Dendritic cell treated with granulocyte-macrophage colony-stimulating factor and Interleukin-4, amounts not matched to agents 40 ng/mL and 50 ng/mL, for 4 days (primary cell): ENCODE data around the gene CALML4.
"Not testable (repeated sequence)": the region's sequence is repeated elsewhere in the genome, so short reads cannot be mapped to it uniquely, and the experiment has no call there.

Experiments used
- H3K27ac Mint-ChIP-seq: one replicate; pipeline ENCODE4 v1.8.0; 2022; ENCODE audit warnings: mild to moderate bottlenecking, mixed read lengths
- H3K27me3 Mint-ChIP-seq: one replicate; pipeline ENCODE4 v1.8.0; 2022; ENCODE audit warnings: mild to moderate bottlenecking, mixed read lengths
- H3K36me3 Mint-ChIP-seq: one replicate; pipeline ENCODE4 v1.8.0; 2022; ENCODE audit warnings: low read depth, mixed read lengths
- H3K4me1 Mint-ChIP-seq: one replicate; pipeline ENCODE4 v1.8.0; 2022; ENCODE audit warnings: low read depth, mixed read lengths
- H3K4me3 Mint-ChIP-seq: one replicate; pipeline ENCODE4 v1.8.0; 2022; ENCODE audit warnings: mild to moderate bottlenecking, moderate library complexity, mixed read lengths
- H3K9me3 Mint-ChIP-seq: one replicate; pipeline ENCODE4 v1.8.0; 2022; ENCODE audit warnings: mixed read lengths
- intact Hi-C: fragments of 100-400 bp; cut with micrococcal nuclease; formaldehyde crosslinking; loops from one replicate; pipeline ENCODE4 v1.15.0; 2022

CALML4 gene

GRCh38 chr15:68183616-68184315 lies 21.4 kb downstream of the CALML4 start:
- Mint-ChIP-seq H3K4me1 (no peaks in the 10 kb centered on the region), H3K27ac (no peak overlapping the region), H3K36me3 (peaks cover 84% of the 10 kb centered on the region), H3K9me3 (no peaks in the 10 kb centered on the region), H3K27me3 (no peaks in the 10 kb centered on the region), H3K4me3 (no peak overlapping the region)
- intact Hi-C loops = no loop called here

- Mint-ChIP-seq H3K27ac (no peak overlapping the region), H3K4me1 (no peaks in the 10 kb centered on the region), H3K4me3 (no peak overlapping the region), H3K36me3 (peaks cover 78% of the 10 kb centered on the region), H3K9me3 (no peaks in the 10 kb centered on the region), H3K27me3 (no peaks in the 10 kb centered on the region)
- intact Hi-C loops = no loop called here
Measured at GRCh38 chr15:68177742-68178141, 27.4 kb downstream of the CALML4 start.

GRCh38 chr15:68176601-68177000 lies 28.5 kb downstream of the CALML4 start:
- no peaks in the 10 kb centered on the region for H3K27me3 Mint-ChIP-seq
- no peak overlapping the region for H3K27ac Mint-ChIP-seq
- H3K4me1 Mint-ChIP-seq = no peaks in the 10 kb centered on the region
- peaks cover 72% of the 10 kb centered on the region for H3K36me3 Mint-ChIP-seq
- intact Hi-C loops = no loop called here
- no peak overlapping the region for H3K4me3 Mint-ChIP-seq
- no peaks in the 10 kb centered on the region for H3K9me3 Mint-ChIP-seq

- H3K27me3 Mint-ChIP-seq = no peaks in the 10 kb centered on the region
- no peak overlapping the region for H3K4me3 Mint-ChIP-seq
- peaks cover 70% of the 10 kb centered on the region for H3K36me3 Mint-ChIP-seq
- intact Hi-C loops = no loop called here
- no peaks in the 10 kb centered on the region for H3K4me1 Mint-ChIP-seq
- no peak overlapping the region for H3K27ac Mint-ChIP-seq
- no peaks in the 10 kb centered on the region for H3K9me3 Mint-ChIP-seq
Measured at GRCh38 chr15:68175526-68175925, 29.6 kb downstream of the CALML4 start.

- no peak overlapping the region for H3K27ac Mint-ChIP-seq
- H3K36me3 Mint-ChIP-seq = peaks cover 61% of the 10 kb centered on the region
- H3K9me3 Mint-ChIP-seq = no peaks in the 10 kb centered on the region
- no peaks in the 10 kb centered on the region for H3K27me3 Mint-ChIP-seq
- intact Hi-C loops = no loop called here
- H3K4me3 Mint-ChIP-seq = no peak overlapping the region
- no peaks in the 10 kb centered on the region for H3K4me1 Mint-ChIP-seq
Measured at GRCh38 chr15:68173119-68173518, 32.0 kb downstream of the CALML4 start.

- H3K4me1 Mint-ChIP-seq, H3K27ac Mint-ChIP-seq, H3K9me3 Mint-ChIP-seq, intact Hi-C loops, H3K4me3 Mint-ChIP-seq, H3K27me3 Mint-ChIP-seq: not testable (repeated sequence)
- peaks cover 50% of the 10 kb centered on the region for H3K36me3 Mint-ChIP-seq
Measured at GRCh38 chr15:68172037-68172436, 33.1 kb downstream of the CALML4 start.

GRCh38 chr15:68166847-68167246 lies 38.3 kb downstream of the CALML4 start:
- Mint-ChIP-seq H3K36me3 (peaks cover 51% of the 10 kb centered on the region), H3K9me3 (no peaks in the 10 kb centered on the region), H3K4me3 (no peak overlapping the region), H3K4me1 (no peaks in the 10 kb centered on the region), H3K27ac (no peak overlapping the region), H3K27me3 (no peaks in the 10 kb centered on the region)
- intact Hi-C loops = no loop called here

- intact Hi-C loops = no loop called here
- no peaks in the 10 kb centered on the region for H3K27me3 Mint-ChIP-seq
- no peaks in the 10 kb centered on the region for H3K4me1 Mint-ChIP-seq
- H3K9me3 Mint-ChIP-seq = no peaks in the 10 kb centered on the region
- H3K36me3 Mint-ChIP-seq = peaks cover 57% of the 10 kb centered on the region
- no peak overlapping the region for H3K27ac Mint-ChIP-seq
- H3K4me3 Mint-ChIP-seq = no peak overlapping the region
Measured at GRCh38 chr15:68163191-68163590, 41.9 kb downstream of the CALML4 start.

- intact Hi-C loops = no loop called here
Measured at GRCh38 chr15:68158046-68158628, 47.0 kb downstream of the CALML4 start.

GRCh38 chr15:68157074-68157473 lies 48.1 kb downstream of the CALML4 start:
- H3K27me3 Mint-ChIP-seq = no peaks in the 10 kb centered on the region
- intact Hi-C loops = no loop called here
- no peak overlapping the region for H3K27ac Mint-ChIP-seq
- H3K4me3 Mint-ChIP-seq = no peak overlapping the region
- H3K4me1 Mint-ChIP-seq = peaks cover 8% of the 10 kb centered on the region
- H3K36me3 Mint-ChIP-seq = peaks cover 44% of the 10 kb centered on the region
- no peaks in the 10 kb centered on the region for H3K9me3 Mint-ChIP-seq

More at GRCh38 chr15:68158046-68158628, 47.0 kb downstream of the CALML4 start:
- Mint-ChIP-seq H3K9me3 (no peaks in the 10 kb centered on the region), H3K4me3 (no peak overlapping the region), H3K27me3 (no peaks in the 10 kb centered on the region), H3K36me3 (peaks cover 45% of the 10 kb centered on the region), H3K27ac (no peak overlapping the region), H3K4me1 (no peaks in the 10 kb centered on the region)

- Mint-ChIP-seq H3K27me3 (no peaks in the 10 kb centered on the region), H3K4me1 (peaks cover 12% of the 10 kb centered on the region), H3K36me3 (peaks cover 42% of the 10 kb centered on the region), H3K9me3 (no peaks in the 10 kb centered on the region), H3K27ac (peak overlapping the region; percentile 13), H3K4me3 (no peak overlapping the region)
- intact Hi-C loops = loop anchor here (2.0 kb wide), 1 partner anchor 292 kb away; no protein-coding TSS in a partner anchor
Measured at GRCh38 chr15:68154923-68155559, 50.1 kb downstream of the CALML4 start.

GRCh38 chr15:68152342-68152741 lies 52.8 kb downstream of the CALML4 start:
- no peaks in the 10 kb centered on the region for H3K27me3 Mint-ChIP-seq
- H3K27ac Mint-ChIP-seq = peak overlapping the region; percentile 2
- H3K36me3 Mint-ChIP-seq = peaks cover 53% of the 10 kb centered on the region
- intact Hi-C loops = no loop called here
- H3K9me3 Mint-ChIP-seq = no peaks in the 10 kb centered on the region
- H3K4me1 Mint-ChIP-seq = peaks cover 28% of the 10 kb centered on the region
- H3K4me3 Mint-ChIP-seq = no peak overlapping the region

GRCh38 chr15:68151277-68151676 lies 53.9 kb downstream of the CALML4 start:
- Mint-ChIP-seq H3K4me3 (no peak overlapping the region), H3K27ac (no peak overlapping the region), H3K27me3 (no peaks in the 10 kb centered on the region), H3K4me1 (peaks cover 28% of the 10 kb centered on the region), H3K9me3 (no peaks in the 10 kb centered on the region), H3K36me3 (peaks cover 62% of the 10 kb centered on the region)
- intact Hi-C loops = no loop called here

GRCh38 chr15:68150187-68150586 lies 54.9 kb downstream of the CALML4 start:
- H3K4me1 Mint-ChIP-seq = peaks cover 28% of the 10 kb centered on the region
- H3K4me3 Mint-ChIP-seq = no peak overlapping the region
- H3K27ac Mint-ChIP-seq = peak overlapping the region; percentile 59
- no peaks in the 10 kb centered on the region for H3K9me3 Mint-ChIP-seq
- intact Hi-C loops = no loop called here
- peaks cover 69% of the 10 kb centered on the region for H3K36me3 Mint-ChIP-seq
- no peaks in the 10 kb centered on the region for H3K27me3 Mint-ChIP-seq
